Hematopoietic multipotent progenitor cell (in vitro differentiated cells): Measurements from ENCODE around the gene EIF5A. TPM values are rescaled to one million over a fixed set of nuclear protein-coding genes. Genes with fewer than 3 reads are reported as not detected.
A peak's percentile ranks its signal among the peaks of the same experiment; 100 is the strongest.

Experiments used
- DNase-seq, 3 donors: peaks; one replicate each; pipeline ENCODE4 v3.0.0-alpha.2; 2011 to 2015; ENCODE audit warnings: low read depth in 2 of 3, low spot score in 2 of 3
- total RNA-seq: library from RNA; depleted of rRNA; stranded (reverse); fragments of >200 nt; gene quantifications from one replicate; pipeline ENCODE4 v1.2.3, GENCODE V29; 2012

EIF5A gene
- total RNA-seq, 1 donor = 522 TPM

DNA sequence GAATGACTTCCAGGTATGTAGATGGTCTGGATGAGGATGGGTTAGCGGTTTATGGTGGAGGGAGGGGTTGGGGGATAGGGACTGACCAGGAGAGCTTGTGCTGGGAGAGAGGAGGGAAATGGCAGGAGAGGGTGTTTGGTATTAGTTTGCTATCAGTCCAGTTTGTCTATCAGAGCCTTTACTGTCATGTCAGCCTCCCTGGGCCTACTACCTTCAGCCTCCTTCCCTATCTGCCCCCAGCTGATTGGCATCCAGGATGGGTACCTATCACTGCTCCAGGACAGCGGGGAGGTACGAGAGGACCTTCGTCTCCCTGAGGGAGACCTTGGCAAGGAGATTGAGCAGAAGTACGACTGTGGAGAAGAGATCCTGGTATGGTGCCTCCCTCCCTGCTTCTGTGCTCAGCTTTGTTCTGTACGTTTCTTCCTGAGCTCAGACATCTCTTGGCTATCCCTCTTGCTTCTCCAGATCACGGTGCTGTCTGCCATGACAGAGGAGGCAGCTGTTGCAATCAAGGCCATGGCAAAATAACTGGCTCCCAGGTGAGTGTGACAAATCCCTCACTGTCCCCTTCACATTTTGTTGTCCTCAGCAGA lies 3.8 kb downstream of the EIF5A start:
- no peak for DNase-seq

DNA sequence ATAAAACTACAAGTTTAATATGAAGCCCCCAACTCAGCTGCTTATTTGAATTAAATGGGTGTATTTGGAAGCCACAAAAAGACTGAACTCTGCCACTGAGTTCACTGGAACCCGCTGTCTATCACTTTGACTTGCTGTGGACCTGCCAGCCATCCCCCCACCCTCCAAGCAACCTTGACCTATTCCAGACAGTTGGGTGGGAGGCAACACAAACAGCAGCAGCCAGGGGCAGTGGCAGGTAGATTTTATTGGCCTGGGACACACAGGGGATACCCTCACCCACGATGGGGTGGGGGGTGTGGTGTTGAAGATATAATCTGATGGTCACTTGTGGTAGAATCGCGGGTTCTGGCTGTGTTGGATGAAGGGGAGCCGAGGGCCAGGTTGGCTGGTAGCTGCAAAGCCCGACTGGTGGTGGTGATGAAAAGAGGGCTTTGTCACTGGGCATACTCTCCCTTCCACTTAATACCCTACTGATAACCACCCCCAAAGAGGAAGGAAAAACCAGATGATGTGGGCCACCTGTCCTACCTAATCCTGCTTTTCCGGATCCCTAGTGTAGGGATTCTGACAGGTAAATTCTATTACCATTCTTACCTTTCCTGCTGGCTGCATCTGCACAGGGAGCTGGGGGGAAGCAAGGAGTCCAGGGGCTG lies 5.1 kb downstream of the EIF5A start:
- DNase-seq = no peak

DNA sequence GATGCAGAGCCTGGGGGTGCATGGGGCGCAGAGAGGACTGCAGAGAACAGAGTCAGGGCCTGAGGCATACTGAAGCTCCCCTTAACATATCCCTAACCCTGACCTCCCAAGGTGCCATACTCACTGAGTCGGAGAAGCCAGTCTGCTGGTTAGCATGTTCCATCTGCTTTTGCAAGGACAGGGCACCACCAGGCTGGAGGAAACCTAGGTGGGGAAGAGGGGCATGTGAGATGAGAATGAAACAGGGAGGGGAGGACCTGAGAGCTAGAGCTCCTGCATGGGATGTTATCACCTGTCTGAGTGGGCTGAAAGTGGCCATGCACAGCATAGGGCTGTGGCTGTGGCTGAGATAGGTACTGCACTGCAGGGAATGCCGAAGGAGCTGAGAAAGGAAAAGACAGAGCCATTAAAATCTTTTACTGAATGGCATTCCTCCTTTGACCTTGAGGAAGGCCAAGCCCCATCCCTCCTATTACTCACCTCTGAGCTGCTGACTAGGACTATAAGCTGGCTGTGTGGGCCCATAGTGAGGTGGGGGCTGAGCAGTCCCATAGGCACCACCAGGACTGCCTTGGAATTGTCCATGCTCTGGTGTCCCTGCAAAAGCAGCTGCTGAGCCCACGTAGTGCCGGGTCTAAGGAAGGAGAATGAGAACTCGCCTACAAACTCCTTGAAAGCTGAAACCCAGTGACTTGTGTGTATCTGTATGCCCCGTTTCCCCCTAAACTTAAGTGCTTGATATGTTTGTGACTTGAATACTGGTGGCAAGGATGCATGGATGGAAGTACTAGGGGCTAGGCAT lies 5.9 kb downstream of the EIF5A start:
- DNase-seq = peak in 1 of 3 donors; percentile 37

DNA sequence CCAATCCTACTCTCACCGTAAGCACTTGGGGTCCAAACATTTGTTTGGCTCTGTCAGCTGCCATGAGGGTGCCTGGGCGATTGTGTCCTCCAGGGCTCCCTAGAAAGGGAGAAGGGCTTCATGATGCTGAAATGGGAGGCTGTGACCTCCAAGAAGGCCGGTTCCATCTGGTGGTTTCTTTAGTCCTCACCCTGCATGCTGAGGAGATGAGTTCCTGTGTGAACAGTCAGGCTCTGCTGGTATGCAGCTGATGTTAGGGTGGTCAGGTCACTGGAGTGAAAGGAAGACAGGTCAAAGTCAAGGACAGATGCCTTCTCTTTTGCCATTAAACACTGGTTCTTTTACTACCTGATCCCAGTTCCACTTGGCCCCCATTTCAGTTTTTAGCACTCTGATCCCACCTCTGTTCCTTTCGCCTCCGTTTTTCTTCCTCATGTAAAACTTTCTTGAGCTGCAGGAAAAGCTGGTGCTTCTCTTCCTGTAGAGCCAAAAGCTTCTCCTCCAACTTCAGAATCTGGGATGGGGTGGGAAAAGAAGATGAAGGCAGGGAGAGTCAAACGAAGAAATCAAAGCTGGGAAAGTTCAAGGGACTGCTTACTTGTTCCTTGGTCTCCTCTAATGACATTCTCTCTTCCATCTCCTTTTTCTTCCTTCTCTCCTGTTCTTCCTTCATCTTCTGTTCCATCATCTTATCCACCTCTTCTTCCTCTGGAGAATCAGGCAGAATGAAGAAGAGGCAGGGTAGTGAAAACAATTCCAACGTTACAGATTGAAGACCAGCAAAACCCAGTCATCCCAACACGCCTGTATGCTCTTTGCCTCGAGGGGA lies 6.7 kb downstream of the EIF5A start:
- DNase-seq = no peak

DNA sequence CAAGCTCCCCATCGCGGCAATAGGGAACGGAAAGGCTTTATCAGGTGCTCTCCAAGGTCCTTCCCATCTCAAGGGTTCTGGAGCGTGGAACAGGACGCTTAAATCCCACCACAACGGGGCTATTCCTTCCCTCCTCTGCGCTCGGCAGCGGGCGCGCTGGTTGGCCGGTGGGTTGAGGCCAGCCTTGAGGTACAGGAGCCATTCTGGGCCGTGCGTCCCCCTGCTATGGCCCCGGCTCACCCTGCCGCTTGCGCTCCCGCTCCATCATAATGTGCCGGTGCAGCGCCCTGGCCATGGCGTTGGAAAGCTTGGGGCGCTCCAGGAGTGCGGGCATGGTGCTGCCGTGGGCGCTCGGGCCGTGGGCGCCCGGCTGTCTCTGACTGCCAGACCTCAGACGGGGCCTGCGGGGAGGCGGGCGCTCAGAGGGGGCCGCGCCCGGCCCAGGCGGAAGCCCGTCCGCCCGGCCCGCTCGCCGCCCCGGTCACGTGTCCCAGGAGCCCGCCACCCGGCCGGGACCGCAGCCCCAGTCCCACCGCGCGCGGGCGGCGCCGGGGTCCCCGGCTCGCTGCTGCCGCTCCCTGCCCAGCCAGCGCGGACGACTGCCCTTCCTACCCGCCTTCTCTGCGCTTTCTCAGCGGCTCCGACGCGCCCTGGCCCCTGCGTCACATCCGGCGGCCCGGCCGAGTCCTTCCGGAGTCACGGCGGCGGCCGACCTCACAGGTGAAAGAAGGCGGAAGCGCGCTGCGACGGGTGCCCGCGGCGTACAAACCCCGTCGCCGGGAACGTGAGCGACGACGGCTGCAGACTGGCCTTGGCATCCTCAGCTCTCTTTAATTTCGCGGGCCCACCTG lies 7.5 kb downstream of the EIF5A start, which contains the start of gene GPS2:
TSS of gene GPS2 (minus strand) at position 642 of the 851 bp plus-strand sequence. CDS start at position 334, 308 bp downstream.
- peak; percentile 86 to 90 (median 89) for DNase-seq

DNA sequence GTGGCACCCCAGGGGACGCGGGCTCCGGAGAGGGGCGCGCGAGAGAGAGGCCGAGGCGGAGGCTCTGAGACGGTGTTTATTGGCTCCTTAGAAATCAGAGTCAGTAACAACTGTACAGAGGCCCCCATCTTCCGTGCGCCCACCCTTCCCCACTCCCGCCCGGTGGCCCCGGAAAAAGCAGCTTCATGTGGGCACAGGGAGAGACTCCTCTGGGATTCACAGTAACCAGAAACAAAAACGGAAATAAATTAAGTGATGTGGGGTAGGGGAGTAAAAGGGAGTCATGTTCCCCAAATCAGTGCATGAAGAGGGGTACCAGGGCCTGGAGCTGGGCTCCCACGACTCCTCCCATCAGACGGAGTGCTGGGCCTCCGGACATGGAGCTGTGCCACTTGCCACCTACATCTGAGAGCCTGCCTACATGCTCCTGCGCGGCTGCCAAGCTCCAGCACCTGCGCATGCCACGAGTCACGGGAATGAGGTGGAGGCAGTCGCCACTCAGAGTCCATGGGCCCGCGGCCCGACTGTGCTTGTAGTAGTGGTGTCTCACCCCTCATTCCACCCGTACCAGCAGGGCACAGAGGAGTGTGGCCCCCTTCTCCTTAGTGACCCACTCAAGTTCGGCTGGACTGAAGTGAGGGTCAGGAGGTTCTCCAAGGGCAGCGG lies 8.3 kb downstream of the EIF5A start:
- DNase-seq = no peak

DNA sequence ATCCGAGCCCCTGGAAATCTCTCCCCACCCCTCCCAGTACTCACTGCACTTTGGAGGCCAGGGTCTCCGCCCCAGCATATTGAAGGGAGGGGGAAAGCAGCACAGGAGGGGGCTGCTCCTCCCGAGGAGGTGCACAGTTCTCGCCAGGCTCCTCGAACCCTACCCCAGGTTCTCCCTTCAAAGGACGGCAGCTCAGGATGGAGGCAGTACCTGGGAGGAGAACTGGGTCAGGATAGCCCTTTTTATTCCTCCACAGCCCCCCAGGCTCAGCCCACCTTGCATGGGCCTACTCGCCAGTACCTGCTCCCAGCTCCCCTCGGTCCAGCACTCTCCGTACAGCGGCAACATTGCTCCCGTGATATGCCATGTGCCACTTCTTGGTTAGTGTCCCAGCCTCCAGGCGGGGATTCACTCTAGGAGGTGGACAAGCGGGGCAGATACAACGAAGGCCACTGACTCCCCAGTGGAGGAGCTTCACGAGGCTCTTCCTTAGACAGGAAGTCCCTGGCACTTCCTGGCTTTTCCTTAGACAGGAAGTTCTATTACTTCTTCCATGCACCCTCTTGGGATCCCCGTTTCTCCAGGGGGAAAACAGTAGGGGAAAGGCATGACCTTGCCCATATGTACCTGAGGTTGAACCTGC lies 9.9 kb downstream of the EIF5A start:
- no peak for DNase-seq

DNA sequence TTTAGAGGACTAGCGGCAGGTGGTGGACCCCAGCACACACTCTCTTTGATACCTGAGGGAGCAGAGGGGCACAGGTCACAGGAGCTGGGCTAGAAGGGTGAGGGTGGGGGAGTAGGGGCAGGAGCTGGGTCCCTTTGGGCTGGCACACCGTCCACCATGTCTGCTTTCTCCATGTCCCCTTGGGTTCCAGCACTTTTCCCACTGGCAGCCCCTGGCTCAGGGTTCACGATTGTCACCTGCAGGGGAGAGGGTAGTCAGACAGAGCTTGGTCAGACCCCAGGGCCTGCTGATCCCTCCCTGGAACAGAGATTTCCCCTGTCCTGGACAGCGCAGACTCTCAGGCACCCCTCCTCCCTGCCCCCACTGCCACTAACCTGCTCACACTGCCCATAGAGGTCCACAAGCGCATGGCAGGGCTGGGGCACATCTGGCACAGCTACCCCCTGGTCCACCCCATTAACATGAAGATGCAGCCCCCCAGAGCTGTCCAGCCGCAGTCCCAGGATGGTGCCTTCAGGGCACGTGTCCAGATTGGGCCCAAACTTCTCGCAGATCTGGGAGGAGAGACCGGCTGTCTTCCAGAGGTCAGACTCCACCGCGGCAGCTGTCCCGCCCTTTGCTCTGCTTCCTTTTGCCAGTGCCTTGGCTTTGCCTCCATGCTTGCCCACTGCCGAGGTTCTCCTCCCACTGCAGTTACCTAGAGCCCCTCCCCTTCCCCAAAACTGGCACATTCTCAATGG lies 10.9 kb downstream of the EIF5A start:
- DNase-seq = no peak

DNA sequence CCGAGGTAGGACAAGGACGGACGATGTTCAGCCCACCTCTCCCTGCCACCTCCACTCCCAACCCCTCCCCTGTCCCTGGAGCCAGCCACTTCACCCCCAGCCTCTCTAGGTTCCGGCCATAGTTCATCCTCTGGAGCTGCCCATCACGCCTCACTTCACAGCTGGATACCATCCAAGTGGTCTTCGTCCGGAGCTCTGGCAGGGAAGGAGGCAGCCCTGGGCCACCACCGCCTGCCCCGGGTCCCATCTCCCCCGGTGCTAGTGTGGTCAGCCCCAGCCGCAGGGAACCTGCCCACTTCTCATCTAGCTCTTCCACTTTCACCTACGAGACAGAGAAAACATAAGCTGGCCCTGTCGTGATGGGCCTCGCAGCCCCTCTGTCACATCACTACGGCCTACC lies 14.0 kb downstream of the EIF5A start:
- DNase-seq = no peak

DNA sequence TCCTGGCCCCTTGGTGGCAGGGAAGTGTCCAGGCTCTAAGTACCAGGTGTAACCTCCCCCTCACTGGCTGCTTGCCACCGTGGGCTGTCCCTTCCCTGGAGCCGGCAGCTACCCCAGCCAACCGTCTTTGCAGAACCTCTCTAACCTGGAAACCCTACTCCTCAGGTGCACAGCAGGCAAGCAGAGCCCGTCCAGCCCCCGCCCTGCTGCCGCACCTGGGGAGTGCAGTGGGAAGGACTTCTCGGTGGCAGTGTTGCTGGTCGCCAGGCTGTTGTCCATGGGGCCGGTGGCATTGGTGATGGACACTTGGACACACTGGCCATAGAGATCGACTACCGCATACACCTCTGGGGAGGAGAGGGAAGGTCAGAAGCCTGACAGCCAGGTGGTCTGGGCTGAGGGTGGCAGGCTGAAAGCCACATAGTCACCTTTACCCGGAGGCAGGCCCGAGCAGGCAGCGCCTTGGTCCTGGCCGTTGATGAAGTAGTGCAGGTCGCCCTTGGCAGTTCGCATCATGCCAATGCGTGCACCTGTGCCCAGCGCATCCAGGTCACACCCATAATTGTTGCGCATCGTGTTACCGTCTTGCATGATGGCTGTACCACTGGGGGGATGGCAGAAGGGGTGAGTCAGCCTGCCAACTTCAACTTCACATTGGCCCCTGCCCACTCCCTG lies 15.2 kb downstream of the EIF5A start:
- no peak for DNase-seq

DNA sequence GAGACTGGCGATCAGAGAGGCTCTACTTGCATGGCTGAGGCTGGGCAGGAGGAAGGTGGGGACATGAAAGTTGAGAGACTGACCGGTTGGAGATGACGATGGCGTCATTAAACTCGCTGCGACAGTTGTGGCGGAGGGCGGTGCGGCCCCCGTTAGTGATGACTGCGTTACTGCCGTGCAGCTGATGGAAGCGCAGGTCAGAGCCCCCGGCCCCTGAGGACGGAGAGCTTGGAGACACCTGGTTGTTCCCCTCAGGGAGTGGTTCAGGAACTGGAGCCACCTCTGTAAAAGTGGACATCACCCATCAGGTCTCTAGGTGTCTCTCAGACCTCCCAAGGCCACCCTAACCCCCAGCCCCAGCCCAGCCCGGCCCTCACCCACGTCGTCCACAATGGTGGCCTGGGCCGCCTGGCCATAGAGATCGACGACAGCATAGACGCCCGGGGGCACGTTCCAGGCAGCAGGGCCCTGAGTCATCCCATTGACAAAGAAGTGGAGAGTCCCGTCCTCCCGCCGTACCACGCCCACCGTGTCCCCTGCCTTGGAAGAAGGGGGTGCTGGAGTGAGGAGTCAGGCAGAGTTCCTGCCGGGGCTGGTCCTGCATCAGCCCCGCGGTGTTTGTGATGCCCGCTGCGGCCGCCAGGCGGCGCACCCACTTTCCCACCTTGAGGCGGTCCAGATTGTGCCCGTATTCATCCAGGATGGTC lies 16.5 kb downstream of the EIF5A start:
- DNase-seq = peak; percentile 47 to 49 (median 48)

DNA sequence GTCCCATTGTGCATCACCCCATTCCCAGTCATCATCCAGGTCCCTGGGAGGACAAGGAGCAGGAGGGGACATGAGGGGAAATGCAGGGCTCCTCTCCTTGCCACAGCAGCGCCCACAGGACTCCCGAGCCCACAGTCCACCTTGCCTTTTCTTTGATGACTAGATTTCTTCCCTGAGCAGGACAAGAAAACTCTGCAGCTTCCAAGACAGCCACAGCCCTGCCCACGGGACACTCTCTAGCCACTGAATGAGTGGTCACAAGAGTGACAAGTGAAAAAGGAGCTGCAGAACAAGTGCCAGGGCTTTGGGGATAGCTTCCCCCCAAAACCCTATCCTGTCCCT lies 17.0 kb downstream of the EIF5A start:
- no peak for DNase-seq

DNA sequence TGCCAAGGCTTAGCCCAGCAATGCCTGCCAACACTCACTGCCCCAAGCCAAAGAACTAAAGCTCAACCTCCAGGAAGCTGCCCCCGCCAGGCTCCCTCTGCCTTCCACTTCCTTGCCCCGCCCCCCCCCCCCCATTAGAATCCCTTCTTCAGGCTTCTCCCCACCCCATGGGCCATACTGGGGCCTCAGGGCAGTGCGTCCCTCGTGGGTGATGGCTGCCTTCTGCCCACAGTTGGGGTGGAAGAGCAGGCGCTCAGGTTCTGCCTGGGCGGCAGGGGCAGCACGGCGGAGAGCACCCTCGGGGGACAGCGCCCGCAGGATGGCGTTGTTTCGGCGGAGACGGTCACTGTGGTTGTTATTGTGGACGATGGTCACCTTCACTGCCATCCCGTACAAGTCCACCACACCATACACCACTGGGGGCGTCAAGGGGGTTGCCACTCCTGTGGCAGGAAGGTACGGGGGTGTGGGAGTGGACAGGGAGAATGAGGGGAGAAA lies 17.7 kb downstream of the EIF5A start:
- DNase-seq = no peak

DNA sequence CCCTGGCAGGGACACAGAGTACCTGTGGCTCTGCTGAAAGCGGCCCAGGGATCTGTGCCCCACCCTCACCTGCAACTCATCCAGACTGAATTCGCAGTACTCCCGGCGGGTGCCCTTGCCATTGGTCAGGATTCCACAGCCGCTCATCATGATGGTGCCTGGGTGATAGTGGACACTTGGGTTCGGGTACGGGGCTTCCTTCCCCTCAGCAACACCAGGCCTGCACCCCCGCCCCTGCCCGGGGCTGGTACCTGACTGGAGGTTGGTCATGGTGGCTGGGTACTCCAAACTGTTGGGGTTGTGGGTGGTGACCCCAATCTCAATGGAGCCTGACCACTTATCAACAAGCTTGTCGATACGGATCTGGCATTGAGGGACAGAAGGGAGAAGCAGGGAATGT lies 18.8 kb downstream of the EIF5A start:
- no peak for DNase-seq

DNA sequence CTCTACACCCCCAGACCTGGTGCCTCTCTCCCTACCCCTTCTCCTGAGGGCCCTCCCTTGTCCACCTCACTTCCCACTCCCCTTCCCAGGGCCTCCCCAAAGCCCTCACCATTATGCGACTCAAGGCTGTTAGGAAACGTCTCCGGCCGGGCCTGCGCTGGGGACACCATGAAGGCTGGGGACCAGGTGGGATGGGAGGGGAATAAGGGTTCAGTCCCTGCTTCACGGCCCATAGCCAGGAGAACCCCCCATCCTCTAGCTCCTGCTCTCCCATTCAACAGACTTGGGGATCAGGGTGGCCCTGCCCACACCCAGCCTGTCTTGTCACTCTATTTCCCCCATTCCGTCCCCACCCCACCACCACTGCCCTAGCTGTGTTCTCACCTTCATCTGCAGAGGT lies 19.6 kb downstream of the EIF5A start:
- DNase-seq = no peak

DNA sequence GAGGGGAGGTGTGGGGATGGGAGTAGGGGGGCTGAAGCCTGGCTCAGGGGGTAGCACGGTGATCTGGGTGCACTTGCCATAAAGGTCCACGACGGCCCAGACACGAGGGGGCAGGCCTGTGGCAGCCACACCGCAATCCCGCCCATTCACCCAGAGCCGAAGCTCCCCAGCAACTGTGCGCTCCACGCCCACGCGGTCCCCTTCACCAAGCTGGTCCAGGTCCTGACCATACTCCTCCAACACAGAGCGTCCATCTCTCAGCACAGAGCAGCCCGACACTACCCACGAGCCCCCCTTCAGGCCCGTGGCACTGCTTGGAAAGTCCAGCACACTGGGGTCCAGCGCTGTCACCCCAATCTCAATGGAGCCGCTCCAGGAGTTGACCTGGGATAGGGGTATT lies 20.1 kb downstream of the EIF5A start:
- no peak for DNase-seq

DNA sequence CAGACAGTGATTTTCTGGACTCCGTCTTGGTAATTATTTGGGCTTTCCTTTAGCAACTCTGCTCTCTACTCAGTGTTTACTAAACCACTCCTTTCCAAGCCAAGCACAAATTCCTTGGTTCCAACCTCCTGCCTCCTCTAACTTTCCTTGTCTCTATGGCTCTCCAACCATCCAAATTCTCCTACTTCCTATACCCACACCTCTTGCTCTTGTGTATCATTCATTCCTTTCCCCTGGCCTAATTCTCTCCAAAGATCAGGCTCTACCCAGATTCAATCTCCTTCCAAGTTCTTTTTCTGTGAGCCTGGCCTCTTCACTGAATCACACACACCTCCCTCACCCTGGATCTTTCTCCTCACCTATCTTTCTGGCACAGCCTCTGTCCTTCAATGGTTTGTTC lies 20.6 kb downstream of the EIF5A start:
- DNase-seq = no peak
